T-helper 17 cell (primary cell): ENCODE data around the gene MORC4. TPM values are rescaled to one million over a fixed set of nuclear protein-coding genes. Genes with fewer than 3 reads are reported as not detected.
A peak's percentile ranks its signal among the peaks of the same experiment; 100 is the strongest.

Source experiments
- ATAC-seq: fragments of 150-1000 bp; cut with Tn5 transposase; 2 replicates; pipeline ENCODE4 v1.10.0; 2021; ENCODE audit warnings: mild to moderate bottlenecking, moderate library complexity
- DNase-seq, 3 donors: peaks; one replicate each; pipeline versions ENCODE4 v3.0.0 to v3.0.0-alpha.2; 2020 to 2021
- H3K9me3 ChIP-seq: one replicate; pipeline ENCODE4 v1.7.0; 2013; ENCODE audit warnings: low read length, mild to moderate bottlenecking; ENCODE audit not compliant: control insufficient read depth, poor library complexity, severe bottlenecking
- H3K27ac Mint-ChIP-seq: one replicate; pipeline ENCODE4 v1.8.0; 2022; ENCODE audit warnings: mild to moderate bottlenecking, moderate library complexity, mixed read lengths
- H3K27me3 Mint-ChIP-seq: one replicate; pipeline ENCODE4 v1.8.0; 2022; ENCODE audit warnings: mixed read lengths
- H3K36me3 Mint-ChIP-seq: one replicate; pipeline ENCODE4 v1.8.0; 2022; ENCODE audit warnings: low read depth, mixed read lengths
- H3K4me1 Mint-ChIP-seq: one replicate; pipeline ENCODE4 v1.8.0; 2022; ENCODE audit warnings: mild to moderate bottlenecking, mixed read lengths
- H3K4me3 Mint-ChIP-seq: one replicate; pipeline ENCODE4 v1.8.0; 2022; ENCODE audit warnings: mild to moderate bottlenecking, moderate library complexity, mixed read lengths
- total RNA-seq, 4 donors: library from RNA in 2 of 4; stranded (reverse) in 2 of 4; gene quantifications; one replicate each; pipeline ENCODE4 v1.2.3 and lab custom pipeline; 2022 to 2026

The MORC4 gene
- total RNA-seq, 2 donors from 2014 or later = 7.6 to 8.2 TPM

DNA sequence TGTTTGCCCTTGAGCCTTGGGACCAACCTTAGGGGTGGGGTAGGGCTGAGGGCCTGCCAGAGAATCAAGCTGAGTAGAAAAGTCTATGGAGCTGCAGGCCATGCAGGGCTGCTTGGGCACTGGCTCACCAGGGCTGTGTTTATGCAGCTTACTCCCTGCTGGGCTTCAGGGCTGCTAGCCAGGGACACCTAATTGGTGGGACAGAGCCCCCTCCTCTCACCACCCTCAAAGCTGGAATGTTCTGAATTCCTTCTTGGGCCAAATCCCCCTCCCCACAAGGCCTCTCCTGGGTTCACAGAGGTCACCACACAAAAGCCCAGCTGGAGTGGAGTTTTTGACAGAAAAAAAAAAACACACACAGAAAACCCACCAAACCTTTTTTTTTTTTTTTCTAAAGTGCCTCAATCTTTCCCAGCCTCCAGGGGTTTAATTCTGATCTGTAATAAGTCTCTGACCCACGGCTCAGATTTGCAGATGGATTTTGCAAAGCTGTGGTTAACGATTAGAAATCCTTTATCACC, 80.0 kb downstream of the MORC4 start, which contains the start of gene CLDN2:
TSS of gene CLDN2 (plus strand) at position 471 of the 521 bp plus-strand sequence. CDS start 7,827 bp downstream, outside the sequence.
- ATAC-seq = no peak
- Mint-ChIP-seq H3K27ac (no peak within 1 kb of the TSS), H3K36me3 (peaks cover 3% of the 10 kb centered on the region), H3K27me3 (no peaks in the 10 kb centered on the region), H3K4me1 (peaks cover 19% of the 10 kb centered on the region), H3K4me3 (no peak within 1 kb of the TSS)
- no peak for DNase-seq
- no peaks in the 10 kb centered on the region for H3K9me3 ChIP-seq

DNA sequence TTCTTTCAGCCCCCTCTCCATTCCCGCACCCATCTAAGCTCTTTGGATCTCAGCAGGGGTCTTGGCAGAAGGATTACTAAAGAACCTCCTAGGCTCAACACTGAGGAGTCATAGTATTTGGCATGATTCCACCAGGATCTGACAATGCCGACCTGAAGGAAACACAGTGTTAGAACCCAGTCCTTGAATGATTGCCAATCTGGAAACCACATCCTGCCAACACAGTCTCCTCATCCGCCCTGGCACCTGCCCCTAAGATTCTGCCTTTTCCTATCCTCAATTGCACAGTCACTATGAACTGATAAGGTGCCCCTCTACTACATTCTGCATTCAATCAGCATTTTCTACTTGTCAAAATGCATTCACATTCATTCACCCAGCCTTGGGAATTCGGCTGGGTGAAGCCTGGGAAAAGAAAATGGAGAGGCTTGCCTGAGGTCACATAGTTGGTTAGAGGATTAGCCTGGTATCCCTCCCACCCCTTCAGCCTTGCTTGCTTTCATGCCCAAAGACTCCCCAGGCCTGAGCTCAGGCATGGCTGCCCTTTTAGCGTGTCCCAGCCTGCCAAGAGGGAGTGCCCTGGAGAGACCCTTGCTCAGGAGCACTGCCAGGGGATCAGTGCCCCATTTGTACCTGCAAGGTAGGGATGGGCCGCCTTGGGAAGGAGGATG, 82.0 kb downstream of the MORC4 start:
- no peaks in the 10 kb centered on the region for H3K9me3 ChIP-seq
- peak overlapping the region; percentile 73 for H3K4me3 Mint-ChIP-seq
- H3K36me3 Mint-ChIP-seq = peaks cover 3% of the 10 kb centered on the region
- H3K27ac Mint-ChIP-seq = peak overlapping the region; percentile 78
- ATAC-seq (peak; percentile 66), DNase-seq (no peak)
- peaks cover 19% of the 10 kb centered on the region for H3K4me1 Mint-ChIP-seq
- no peaks in the 10 kb centered on the region for H3K27me3 Mint-ChIP-seq

DNA sequence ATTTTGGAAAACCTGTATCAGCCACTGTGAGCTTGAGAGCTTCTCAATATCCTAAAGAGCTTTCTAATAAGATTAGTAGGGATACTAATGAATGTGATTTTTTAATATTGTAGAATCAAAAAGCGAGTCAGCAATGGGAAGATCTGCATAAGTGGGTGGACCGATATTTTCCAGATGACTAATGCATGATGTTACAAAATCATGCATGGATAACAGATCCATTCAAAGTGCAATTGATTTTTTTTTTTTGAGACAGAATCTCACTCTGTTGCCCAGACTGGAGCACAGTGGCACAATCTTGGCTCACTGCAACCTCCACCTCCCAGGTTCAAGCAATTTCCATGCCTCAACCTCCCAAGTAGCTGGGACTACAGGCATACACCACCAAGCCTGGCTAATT, 87.1 kb downstream of the MORC4 start:
- Mint-ChIP-seq H3K27ac (no peak overlapping the region), H3K27me3 (no peaks in the 10 kb centered on the region), H3K4me3 (no peak overlapping the region), H3K4me1 (peaks cover 14% of the 10 kb centered on the region), H3K36me3 (peaks cover 3% of the 10 kb centered on the region)
- DNase-seq (no peak), ATAC-seq (no peak)
- H3K9me3 ChIP-seq = no peaks in the 10 kb centered on the region

DNA sequence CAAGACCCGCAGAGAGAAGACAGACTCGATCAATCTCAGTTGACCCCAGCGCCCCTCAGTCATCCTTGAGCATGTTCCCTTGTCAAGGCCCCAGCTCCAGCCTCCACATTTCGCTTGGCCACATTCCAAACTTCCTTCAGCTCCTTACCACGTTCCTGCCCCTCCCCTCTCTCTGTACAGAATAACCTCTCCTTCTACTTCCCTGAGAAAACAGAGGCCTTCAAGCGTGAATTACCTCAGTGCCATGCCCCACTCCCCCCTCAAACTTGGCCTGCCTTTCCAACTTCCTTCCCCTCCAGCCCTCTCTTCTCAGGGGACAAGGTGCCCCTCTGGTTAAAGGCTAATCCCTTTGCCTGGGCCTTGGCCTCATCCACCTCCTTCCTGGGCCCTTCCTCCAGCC, 93.7 kb downstream of the MORC4 start:
- H3K4me1 Mint-ChIP-seq = no peaks in the 10 kb centered on the region
- no peak overlapping the region for H3K27ac Mint-ChIP-seq
- no peaks in the 10 kb centered on the region for H3K27me3 Mint-ChIP-seq
- H3K9me3 ChIP-seq = no peaks in the 10 kb centered on the region
- DNase-seq (no peak), ATAC-seq (no peak)
- no peaks in the 10 kb centered on the region for H3K36me3 Mint-ChIP-seq
- H3K4me3 Mint-ChIP-seq = no peak overlapping the region

DNA sequence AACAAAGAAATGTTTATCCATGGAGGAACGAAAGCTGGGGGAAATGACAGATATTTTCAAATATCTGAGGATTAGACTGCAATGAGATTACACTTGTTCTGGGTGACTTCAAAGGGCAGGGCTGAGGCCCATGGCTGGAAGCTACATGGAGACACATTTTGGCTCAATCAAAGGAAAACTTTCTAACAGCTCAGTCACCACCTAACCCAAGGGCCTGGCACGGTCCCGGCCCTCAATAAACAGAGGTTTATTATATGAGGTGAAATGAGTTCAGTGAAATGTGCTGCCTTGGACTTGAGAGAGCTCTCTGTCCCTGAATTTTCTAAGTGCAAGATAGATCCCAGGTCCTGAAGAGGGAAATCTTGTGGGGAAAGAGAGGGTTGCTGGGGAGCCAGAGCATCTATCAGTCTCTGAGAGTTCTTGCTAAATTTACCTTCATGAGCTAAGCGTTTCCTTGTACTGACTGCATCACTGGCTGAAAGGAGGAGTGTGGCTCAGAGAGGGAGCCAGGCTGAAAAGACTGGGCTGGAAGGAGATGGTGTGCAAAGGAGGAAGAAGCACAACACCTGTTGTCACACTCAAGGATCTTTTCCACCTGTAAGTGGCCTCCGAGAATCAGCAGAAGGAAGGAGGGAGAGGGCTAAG, 94.8 kb downstream of the MORC4 start:
- no peaks in the 10 kb centered on the region for H3K9me3 ChIP-seq
- no peak overlapping the region for H3K4me3 Mint-ChIP-seq
- no peaks in the 10 kb centered on the region for H3K4me1 Mint-ChIP-seq
- no peaks in the 10 kb centered on the region for H3K27me3 Mint-ChIP-seq
- H3K36me3 Mint-ChIP-seq = no peaks in the 10 kb centered on the region
- DNase-seq (no peak), ATAC-seq (no peak)
- H3K27ac Mint-ChIP-seq = no peak overlapping the region

DNA sequence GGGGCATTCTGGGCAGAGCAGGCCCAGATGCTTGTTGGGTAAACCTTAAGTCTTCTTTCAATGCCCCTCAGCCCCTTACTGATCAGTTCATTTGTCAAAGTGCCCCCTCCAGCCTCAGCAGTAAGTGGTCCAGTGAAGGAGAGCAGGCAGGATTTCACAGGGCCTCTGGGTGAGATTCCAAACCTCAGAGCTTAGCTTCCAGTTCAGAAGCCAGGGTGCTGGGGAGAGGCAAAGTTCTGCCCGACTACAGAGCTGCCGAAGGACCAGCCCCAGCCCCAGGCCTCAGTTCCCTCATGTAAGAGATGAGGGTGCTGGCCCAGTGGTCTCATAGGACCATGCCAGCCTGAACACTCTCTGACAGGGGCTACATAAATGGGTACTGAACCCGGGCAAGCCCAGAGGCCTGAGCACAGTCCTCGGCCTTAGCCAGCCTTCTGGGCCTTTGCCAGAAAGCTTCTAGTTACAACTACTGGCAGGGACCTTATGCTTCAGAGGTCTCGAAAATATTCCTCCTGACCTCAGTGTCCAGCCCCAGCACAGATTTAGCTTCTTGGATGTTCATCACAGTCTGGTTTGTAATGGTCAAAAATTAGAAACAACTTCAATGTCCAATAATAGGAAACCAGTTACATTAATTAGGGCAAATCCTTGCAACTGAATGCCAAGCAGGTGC, 96.0 kb downstream of the MORC4 start:
- Mint-ChIP-seq H3K4me1 (no peaks in the 10 kb centered on the region), H3K4me3 (no peak overlapping the region), H3K36me3 (no peaks in the 10 kb centered on the region), H3K27me3 (no peaks in the 10 kb centered on the region), H3K27ac (no peak overlapping the region)
- ATAC-seq (no peak), DNase-seq (no peak)
- H3K9me3 ChIP-seq = no peaks in the 10 kb centered on the region

DNA sequence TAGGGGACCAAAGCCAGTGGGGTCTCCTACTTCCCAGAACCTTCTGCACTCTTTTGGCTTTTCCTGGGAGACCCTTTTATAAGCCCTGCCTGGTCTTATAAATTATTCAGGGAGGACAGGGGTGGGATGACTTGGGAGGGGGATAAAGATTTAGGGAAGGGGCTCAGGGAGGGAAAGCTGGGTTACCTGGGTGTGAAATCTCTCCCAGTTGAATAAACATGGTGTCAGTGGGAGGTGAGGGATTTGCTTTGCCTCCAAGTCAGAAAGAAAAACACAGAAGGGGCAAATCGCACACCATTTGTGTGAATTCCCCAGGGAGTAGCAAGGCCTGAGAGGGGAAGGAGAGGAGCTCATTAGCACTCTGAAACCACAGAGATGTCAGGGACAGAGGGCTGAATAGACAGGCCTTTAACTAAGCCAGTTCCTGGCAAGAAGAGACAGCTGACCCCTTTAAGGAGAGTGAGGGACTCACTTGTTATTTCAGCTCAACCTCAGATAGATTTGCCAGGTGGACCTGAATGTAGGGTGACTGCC, 96.7 kb downstream of the MORC4 start, which contains the start of gene RIPPLY1:
TSS of gene RIPPLY1 (minus strand) at position 51 of the 534 bp plus-strand sequence. CDS start 54 bp downstream, outside the sequence.
- H3K9me3 ChIP-seq = no peaks in the 10 kb centered on the region
- no peak for ATAC-seq
- H3K27me3 Mint-ChIP-seq = no peaks in the 10 kb centered on the region
- DNase-seq = no peak
- no peak within 1 kb of the TSS for H3K4me3 Mint-ChIP-seq
- H3K4me1 Mint-ChIP-seq = no peaks in the 10 kb centered on the region
- H3K27ac Mint-ChIP-seq = no peak within 1 kb of the TSS
- no peaks in the 10 kb centered on the region for H3K36me3 Mint-ChIP-seq

DNA sequence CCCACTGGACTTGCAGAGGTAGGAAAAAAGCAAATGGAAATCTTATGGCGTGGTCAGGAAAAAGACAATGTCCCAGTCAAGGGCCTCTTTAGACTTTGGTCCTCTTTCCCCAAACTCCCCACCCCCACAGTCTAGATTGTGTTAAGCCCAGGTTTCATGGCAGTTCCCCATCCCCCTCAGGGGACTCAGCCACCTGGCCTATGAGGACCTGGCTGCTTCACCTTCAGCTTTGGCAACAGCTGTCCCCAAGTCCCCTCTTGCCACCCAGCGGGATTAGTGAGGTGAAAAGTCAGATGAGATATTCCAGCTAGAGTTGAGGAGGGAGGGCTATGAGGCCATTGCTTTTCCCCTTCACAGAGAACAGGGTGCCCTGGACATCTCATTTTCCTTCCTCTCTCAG, 97.3 kb downstream of the MORC4 start:
- H3K27me3 Mint-ChIP-seq = no peaks in the 10 kb centered on the region
- no peak overlapping the region for H3K4me3 Mint-ChIP-seq
- H3K9me3 ChIP-seq = no peaks in the 10 kb centered on the region
- ATAC-seq (no peak), DNase-seq (no peak)
- no peaks in the 10 kb centered on the region for H3K36me3 Mint-ChIP-seq
- no peak overlapping the region for H3K27ac Mint-ChIP-seq
- H3K4me1 Mint-ChIP-seq = no peaks in the 10 kb centered on the region

DNA sequence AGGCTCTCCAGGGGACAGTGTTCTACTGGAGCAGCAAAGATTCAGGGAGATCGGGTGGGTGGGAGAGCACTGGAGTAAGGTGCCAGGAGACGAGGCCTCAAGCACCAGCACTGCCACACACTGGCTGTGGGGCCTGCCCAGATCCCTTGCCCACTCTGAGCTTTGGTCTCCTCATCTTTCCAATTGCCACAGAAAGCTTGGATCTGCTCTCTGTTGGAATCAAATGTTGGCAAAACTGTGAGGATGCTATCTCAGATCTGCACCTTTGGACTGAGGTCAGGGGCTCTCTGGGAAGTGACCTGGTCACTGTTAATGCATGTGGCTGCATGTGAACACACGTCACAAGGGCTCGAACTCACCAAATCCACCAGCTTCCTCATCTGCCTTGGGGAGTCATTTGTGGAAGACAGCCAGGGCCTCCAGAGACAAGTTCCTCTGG, 98.2 kb downstream of the MORC4 start:
- ATAC-seq (no peak), DNase-seq (no peak)
- no peak overlapping the region for H3K27ac Mint-ChIP-seq
- no peaks in the 10 kb centered on the region for H3K36me3 Mint-ChIP-seq
- no peaks in the 10 kb centered on the region for H3K9me3 ChIP-seq
- H3K4me1 Mint-ChIP-seq = no peaks in the 10 kb centered on the region
- no peak overlapping the region for H3K4me3 Mint-ChIP-seq
- H3K27me3 Mint-ChIP-seq = no peaks in the 10 kb centered on the region

DNA sequence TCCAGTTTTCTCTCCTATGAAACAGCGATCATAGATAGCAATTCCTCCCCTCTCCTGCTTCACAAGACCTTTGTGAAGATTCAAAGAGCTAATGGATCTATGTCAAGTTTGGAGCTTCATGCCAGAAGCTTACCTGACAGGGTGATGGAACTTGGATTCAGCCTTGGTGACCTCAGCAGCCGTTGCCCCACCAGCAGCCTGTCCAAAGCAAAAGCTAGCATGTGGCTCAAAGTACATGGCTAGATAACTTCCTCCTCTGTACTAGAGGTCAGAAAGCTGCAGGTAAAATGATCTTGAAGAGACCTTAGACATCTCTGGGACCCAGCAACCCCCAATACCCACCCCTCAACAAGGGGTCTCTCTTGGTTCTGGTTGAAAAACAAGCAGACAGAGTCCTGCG, 98.7 kb downstream of the MORC4 start:
- no peak overlapping the region for H3K27ac Mint-ChIP-seq
- H3K9me3 ChIP-seq = no peaks in the 10 kb centered on the region
- H3K4me3 Mint-ChIP-seq = no peak overlapping the region
- H3K27me3 Mint-ChIP-seq = no peaks in the 10 kb centered on the region
- no peaks in the 10 kb centered on the region for H3K36me3 Mint-ChIP-seq
- ATAC-seq (no peak), DNase-seq (no peak)
- H3K4me1 Mint-ChIP-seq = no peaks in the 10 kb centered on the region

DNA sequence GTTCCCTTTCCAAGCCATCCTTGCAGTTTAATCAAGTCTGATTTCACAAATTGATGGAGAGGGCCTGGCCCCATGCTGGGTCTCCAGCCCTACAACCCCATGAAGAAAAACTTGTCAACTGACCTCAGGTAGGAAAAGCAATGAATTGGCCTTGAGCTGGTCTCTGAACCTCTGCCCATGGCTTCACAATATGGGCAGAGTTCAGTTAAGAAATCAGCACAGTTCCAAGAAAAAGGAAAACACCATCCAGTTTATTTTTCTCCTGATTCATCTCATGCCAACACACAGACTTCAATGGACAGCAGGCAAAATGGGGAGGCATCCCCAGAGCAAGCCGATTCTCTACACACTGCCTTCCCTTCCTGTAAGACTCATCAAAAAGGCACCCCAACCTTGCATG, 100.2 kb downstream of the MORC4 start:
- H3K9me3 ChIP-seq = no peaks in the 10 kb centered on the region
- Mint-ChIP-seq H3K27ac (no peak overlapping the region), H3K4me3 (no peak overlapping the region), H3K27me3 (no peaks in the 10 kb centered on the region), H3K4me1 (no peaks in the 10 kb centered on the region), H3K36me3 (no peaks in the 10 kb centered on the region)
- DNase-seq (no peak), ATAC-seq (no peak)

DNA sequence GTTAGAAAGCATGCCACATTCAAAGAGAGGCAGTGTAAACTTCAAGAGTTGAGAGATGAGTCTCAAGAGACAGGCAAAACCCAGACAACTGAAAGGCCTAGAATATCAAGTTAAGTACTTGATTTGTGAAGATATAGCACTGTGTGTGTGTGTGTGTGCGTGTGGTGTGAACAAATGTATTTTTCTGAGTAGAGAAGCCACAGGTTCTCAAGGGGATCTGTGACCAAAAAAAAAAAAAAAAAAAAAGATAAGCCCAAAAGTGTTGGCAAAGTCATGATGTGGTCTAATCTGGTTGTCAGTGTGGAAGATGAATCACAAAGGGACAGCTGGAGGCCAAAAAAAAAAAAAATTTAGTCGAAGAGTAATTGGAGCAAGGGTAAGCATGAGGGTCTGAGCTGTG, 100.7 kb downstream of the MORC4 start:
- H3K9me3 ChIP-seq = no peaks in the 10 kb centered on the region
- ATAC-seq = no peak
- H3K4me1 Mint-ChIP-seq = no peaks in the 10 kb centered on the region
- no peaks in the 10 kb centered on the region for H3K36me3 Mint-ChIP-seq
- peak overlapping the region; percentile 27 for H3K27ac Mint-ChIP-seq
- no peaks in the 10 kb centered on the region for H3K27me3 Mint-ChIP-seq
- DNase-seq = no peak
- H3K4me3 Mint-ChIP-seq = no peak overlapping the region

DNA sequence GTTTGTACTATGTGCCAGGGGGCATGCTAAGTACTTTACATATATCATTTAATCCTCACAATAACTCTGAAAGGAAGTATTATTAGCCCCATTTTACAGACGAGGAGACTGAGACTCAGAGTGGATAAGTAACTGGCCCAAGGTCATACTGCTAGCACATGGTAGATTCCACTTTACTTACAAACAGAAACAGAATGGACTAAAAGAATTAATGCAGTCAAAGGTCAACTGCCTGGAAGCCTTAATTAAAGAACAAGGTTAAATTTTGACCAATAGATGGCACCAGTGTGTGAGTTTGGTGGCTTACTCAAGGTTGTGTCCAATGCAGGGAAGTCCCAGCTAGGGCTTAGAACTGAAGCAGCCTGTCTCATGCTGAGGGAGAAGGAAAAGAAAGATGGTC, 101.5 kb downstream of the MORC4 start:
- DNase-seq = peak in 1 of 3 donors; percentile 6
- Mint-ChIP-seq H3K4me1 (no peaks in the 10 kb centered on the region), H3K27me3 (peaks cover 2% of the 10 kb centered on the region), H3K4me3 (no peak overlapping the region), H3K36me3 (no peaks in the 10 kb centered on the region), H3K27ac (no peak overlapping the region)
- ATAC-seq = peak; percentile 68
- H3K9me3 ChIP-seq = no peaks in the 10 kb centered on the region
